Pancreas (tissue), 10 donors: ENCODE data around the gene HESX1. TPM values are rescaled to one million over a fixed set of nuclear protein-coding genes. Genes with fewer than 3 reads are reported as not detected.

Source experiments
- ATAC-seq, 4 donors: fragments of 200-7000 bp; cut with Tn5 transposase; one replicate each; pipeline versions ENCODE4 v1.8.0 to v1.9.1; 2020; ENCODE audit warnings: mild to moderate bottlenecking in 4 of 4, moderate library complexity in 4 of 4
- DNase-seq, 6 donors: peaks; one replicate each; pipeline ENCODE4 v3.0.0-alpha.2; 2020
- FAIRE-seq: peaks from 2 replicates; lab custom pipeline; 2012; peaks lifted over from hg19 to GRCh38; lab: Jason Lieb, UNC
- H3K27ac ChIP-seq, 4 donors: fragments of 200-600 bp; sonication (generic); 1 replicate in 3 of 4; 2 replicates in 1 of 4; pipeline versions ENCODE4 v1.5.0 to v1.8.0; 2020
- H3K27me3 ChIP-seq, 4 donors: fragments of 200-600 bp; one replicate each; pipeline ENCODE4 v1.8.0; 2021
- H3K36me3 ChIP-seq, 3 donors: fragments of 200-600 bp; sonication (generic) in 1 of 3; one replicate each; pipeline versions ENCODE4 v1.5.0 to v1.8.0; 2020 to 2021
- H3K4me1 ChIP-seq, 3 donors: fragments of 200-600 bp; one replicate each; pipeline ENCODE4 v1.8.0; 2021
- H3K4me3 ChIP-seq, 4 donors: fragments of 200-600 bp; sonication (generic) in 2 of 4; one replicate each; pipeline versions ENCODE4 v1.5.0 to v1.8.0; 2020 to 2021
- H3K9me3 ChIP-seq, 4 donors: fragments of 200-600 bp; one replicate each; pipeline ENCODE4 v1.8.0; 2021
- WGBS, 2 donors: extraction: QIAGEN DNeasy Blood & Tissue Kit; methylation state at CpG; one replicate each; pipeline ENCODE4 v1.1.7; 2013; 5-methylcytosine and 5-hydroxymethylcytosine counted together
- intact Hi-C, 3 donors: fragments of 100-400 bp; cut with DNase I; formaldehyde crosslinking; loops; one replicate each; pipeline versions ENCODE4 v1.11.1 to v1.14.2; 2022
- polyA plus RNA-seq, 2 donors: library from polyadenylated mRNA; stranded (reverse); fragments of 200-250 nt; gene quantifications; one replicate each; pipeline ENCODE4 v1.2.3, GENCODE V29; 2013
- total RNA-seq, 6 donors: library from RNA; stranded (reverse); fragmentation: NEBNext Ultra II Directional in 4 of 6; extraction: Animal tissue kit (Norgen Biotek cat#: 25700) in 4 of 6; gene quantifications; one replicate each; pipeline versions ENCODE4 v1.2.1 to v1.2.4, GENCODE V29; 2021 to 2023
- TF ChIP-seq, protein P1 (sequence below), 4 donors: fragments of 200-600 bp; sonication (generic) in 3 of 4; IDR thresholded peaks; one replicate each; pipeline versions ENCODE4 v1.5.0 to v1.8.0; 2021; ENCODE audit warnings: antibody characterized with exemption in 4 of 4
- donor health status: healthy with polysubstance abuse.
- donor health status: DM: no; HTN: no; CAD: no; lungs with moderate emphysema.
- donor health status: DM: no; HTN: no; CAD: no.
- donor health status: control.
- donor health status: control.
- donor health status: Bipolar disorder and iron deficiency.
- donor health status: DM: yes; HTN: yes; CAD: no.
- donor health status: DM: no; HTN: no; CAD: no.
- donor health status: DM: no; HTN: no; CAD: no.
- donor health status: DM: yes; HTN: yes; CAD: no.

Gene HESX1
- total and polyA plus RNA-seq, 8 donors = 0.22 to 1.4 (median 0.66) TPM; not detected in 1

DNA sequence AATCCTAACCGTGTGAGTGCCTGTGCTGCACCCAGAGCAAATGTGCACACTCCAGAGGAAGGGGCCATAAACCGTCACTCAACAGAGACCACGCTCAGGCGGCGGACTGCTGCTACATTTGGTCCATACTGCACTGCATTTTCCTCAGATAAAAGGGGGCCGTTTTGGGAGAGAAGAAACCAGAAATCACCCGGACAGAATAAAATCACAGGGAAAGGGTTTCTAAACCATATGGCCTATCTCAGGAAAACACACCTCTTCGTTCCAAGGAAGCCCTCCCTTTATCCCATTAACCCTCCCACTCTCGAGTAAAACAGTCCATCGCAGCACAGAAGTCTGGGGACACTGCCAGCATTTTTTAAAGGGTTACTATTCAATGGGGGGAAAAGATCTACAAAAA is 42.2 kb downstream of the HESX1 start:
- H3K27ac ChIP-seq = no peak overlapping the region
- no peak for FAIRE-seq
- H3K27me3 ChIP-seq = no peaks in the 10 kb centered on the region
- H3K4me1 ChIP-seq = no peaks in the 10 kb centered on the region
- no peaks in the 10 kb centered on the region for H3K9me3 ChIP-seq
- ATAC-seq = no peak
- H3K4me3 ChIP-seq = no peak overlapping the region
- TF ChIP-seq, protein P1, sequence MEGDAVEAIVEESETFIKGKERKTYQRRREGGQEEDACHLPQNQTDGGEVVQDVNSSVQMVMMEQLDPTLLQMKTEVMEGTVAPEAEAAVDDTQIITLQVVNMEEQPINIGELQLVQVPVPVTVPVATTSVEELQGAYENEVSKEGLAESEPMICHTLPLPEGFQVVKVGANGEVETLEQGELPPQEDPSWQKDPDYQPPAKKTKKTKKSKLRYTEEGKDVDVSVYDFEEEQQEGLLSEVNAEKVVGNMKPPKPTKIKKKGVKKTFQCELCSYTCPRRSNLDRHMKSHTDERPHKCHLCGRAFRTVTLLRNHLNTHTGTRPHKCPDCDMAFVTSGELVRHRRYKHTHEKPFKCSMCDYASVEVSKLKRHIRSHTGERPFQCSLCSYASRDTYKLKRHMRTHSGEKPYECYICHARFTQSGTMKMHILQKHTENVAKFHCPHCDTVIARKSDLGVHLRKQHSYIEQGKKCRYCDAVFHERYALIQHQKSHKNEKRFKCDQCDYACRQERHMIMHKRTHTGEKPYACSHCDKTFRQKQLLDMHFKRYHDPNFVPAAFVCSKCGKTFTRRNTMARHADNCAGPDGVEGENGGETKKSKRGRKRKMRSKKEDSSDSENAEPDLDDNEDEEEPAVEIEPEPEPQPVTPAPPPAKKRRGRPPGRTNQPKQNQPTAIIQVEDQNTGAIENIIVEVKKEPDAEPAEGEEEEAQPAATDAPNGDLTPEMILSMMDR (IDR thresholded peaks at IDR 0.05) = no peak
- DNase-seq = no peak
- H3K36me3 ChIP-seq = no peaks in the 10 kb centered on the region
- WGBS, 2 donors = 62 to 66% methylated on average over 10 of the region's 10 CpGs
- intact Hi-C loops = no loop called here

DNA sequence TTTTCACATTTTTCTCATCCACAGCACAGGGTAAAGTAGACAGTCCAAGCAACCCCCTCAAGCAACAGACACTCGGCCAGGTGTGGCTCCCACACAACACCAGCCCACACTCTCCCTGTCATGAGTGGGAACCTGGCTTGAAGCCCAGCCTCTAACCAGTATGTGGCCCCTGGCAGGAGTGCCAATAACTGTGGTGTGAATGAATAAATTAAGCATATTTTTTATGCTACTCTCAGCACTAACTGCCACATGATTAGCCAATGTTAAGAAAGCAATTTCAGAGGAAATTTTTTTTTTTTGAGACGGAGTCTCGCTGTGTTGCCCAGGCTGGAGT is 44.5 kb downstream of the HESX1 start:
- FAIRE-seq (no peak), ATAC-seq (no peak), DNase-seq (no peak)
- TF ChIP-seq, protein P1 (IDR thresholded peaks at IDR 0.05) = no peak
- Histone ChIP-seq H3K27ac (no peak overlapping the region), H3K36me3 (no peaks in the 10 kb centered on the region), H3K4me3 (no peak overlapping the region), H3K4me1 (no peaks in the 10 kb centered on the region), H3K27me3 (no peaks in the 10 kb centered on the region), H3K9me3 (no peaks in the 10 kb centered on the region)
- WGBS, 2 donors = 76 to 84% methylated on average over 3 of the region's 3 CpGs
- intact Hi-C loops = no loop called here

DNA sequence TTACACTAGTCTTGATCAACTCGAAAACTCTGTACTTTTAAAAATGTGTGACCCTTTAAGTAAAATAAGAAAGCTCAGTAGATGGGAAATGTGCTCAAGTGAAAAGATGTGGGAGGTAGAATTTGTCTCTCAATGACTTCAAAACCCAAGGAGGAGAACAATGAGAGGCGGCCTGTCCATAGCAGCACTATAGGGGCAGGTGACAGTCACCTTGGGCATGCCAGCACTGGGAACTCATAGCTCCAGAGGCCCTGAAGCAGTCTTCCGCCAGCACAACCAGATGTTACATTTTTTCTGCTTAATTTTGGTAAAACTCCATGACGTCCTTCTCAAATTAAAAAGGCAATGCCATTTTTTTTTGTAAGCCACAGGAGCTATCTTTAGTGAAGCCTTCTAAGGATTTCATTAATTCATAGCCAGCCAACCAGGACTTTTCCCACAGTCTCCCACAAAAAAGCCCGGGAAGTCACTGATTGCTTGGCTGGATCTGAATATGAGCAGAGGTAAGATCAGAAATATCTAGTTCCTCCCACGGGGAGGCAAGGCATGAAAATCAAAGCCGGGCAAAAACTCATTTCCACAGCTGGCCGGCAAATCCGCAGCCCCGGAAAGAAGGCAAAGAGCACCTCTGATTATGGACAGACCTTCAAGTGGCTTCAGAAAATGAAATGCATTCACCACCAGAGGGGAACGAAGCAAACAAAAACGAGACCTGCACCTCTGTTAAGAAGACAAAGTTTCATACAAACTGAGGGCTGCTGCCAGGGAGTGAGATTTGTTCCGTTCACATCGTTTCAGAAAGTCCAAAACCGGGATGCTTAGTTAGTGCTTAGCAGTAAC is 45.1 kb downstream of the HESX1 start:
- 56 to 67% methylated on average over 15 of the region's 15 CpGs for WGBS, 2 donors
- intact Hi-C loops = no loop called here
- ATAC-seq (no peak), DNase-seq (no peak), FAIRE-seq (no peak)
- Histone ChIP-seq H3K9me3 (no peaks in the 10 kb centered on the region), H3K27ac (no peak overlapping the region), H3K36me3 (no peaks in the 10 kb centered on the region), H3K4me1 (no peaks in the 10 kb centered on the region), H3K27me3 (no peaks in the 10 kb centered on the region), H3K4me3 (no peak overlapping the region)
- TF ChIP-seq, protein P1 (IDR thresholded peaks at IDR 0.05) = no peak

DNA sequence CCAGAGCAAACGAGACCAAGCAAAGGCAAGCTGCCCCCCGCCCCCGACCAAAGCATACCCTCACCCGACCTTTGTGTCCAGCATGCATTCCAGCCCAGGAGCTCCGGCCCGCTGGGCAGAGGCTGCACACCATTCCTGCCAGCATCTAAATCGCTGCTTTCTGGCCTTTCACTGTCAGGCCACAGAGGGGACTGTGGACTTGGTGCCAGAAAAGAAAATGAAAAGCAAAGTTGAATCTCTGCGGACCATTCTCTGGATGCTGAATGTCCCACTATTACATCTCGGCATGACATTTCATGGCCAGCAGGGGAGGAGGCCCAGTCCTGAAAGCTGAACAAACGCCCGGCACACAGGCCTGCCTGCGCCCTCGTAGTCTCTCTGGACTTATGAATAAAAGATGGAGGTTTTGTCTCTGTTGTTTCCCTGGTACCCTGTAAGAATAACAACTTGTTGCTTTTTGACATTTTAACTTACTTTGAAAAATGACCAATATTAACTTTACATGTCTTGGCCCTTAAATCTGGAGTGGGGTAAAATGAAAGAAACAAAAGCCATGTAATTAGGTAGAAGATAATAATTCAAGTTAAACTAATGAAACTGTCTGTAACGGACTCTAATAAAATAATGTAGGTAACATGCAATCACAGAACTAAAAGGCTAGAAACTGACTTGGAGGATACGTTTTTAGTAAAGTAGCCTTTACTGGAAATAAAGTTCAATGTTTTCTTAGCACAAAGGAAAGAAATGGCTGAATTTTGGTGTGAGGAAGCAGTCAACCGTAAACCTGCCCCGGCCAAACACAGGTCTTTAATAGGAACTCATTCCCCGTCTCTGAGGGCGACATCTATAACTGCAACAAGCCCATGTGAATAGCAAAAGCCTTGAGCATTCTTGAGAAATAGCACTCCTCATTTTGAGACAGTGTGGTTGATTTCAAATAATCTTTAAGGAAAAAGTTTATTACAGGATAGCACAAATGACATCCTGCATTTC is 47.3 kb downstream of the HESX1 start:
- H3K27ac ChIP-seq = no peak overlapping the region
- TF ChIP-seq, protein P1 (IDR thresholded peaks at IDR 0.05) = no peak
- H3K4me3 ChIP-seq = no peak overlapping the region
- H3K9me3 ChIP-seq = no peaks in the 10 kb centered on the region
- H3K27me3 ChIP-seq = no peaks in the 10 kb centered on the region
- intact Hi-C loops = no loop called here
- H3K4me1 ChIP-seq = no peaks in the 10 kb centered on the region
- FAIRE-seq = no peak
- no peak for DNase-seq
- 81 to 83% methylated on average over 19 of the region's 19 CpGs for WGBS, 2 donors
- no peak for ATAC-seq
- H3K36me3 ChIP-seq = no peaks in the 10 kb centered on the region
